ENCODE measurements around the gene F2RL1.
"Not testable (repeated sequence)": the region's sequence is repeated elsewhere in the genome, so short reads cannot be mapped to it uniquely, and the experiment has no call there.

Gene F2RL1

DNA sequence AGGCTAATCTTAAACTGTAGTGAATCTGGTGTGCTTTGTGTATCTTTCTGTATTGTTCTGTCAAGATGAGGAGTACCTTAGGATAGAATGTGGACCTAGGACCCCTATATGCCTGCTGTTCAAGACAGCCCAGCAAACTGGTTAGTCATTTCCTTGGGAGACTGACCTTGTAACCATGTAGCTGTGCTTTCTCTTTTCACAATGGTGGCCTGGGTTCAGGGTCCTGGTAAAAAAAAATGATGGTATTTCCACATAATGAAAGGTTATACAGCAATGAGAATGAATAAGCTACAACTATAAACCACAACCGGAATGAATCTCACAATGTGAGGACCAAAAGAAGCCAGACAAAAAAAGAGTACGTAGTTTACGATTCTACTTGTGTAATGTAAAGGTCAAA is 36.4 kb upstream of the F2RL1 start:
- peak; percentile 88 for DNase-seq (ENCODE audit: low read depth)
- H3K4me3 ChIP-seq (ENCODE audit: low read depth, low read length) = no peak overlapping the region
- no peak for TF ChIP-seq CTCF (conservative IDR thresholded peaks at IDR 0.05; ENCODE audit: low read depth, low read length)

DNA sequence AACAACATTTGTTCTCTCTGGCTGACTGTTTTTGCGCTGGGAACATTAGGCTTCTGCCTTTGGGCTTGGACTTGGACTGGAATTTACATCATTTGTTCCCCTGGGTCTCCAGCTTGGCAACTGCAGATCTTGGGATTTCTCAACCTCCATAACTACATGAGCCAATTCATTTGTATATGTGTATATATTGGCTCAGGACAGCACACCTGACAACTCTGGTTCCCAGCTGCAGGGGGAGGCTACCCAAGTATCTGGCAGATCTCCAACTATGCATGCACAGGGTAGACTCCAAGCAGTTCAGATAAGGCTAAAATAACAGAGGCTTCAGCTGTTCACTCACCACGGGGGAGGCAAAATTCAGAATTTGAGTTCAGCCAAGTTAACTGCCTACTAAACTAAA is 31.6 kb upstream of the F2RL1 start:
- TF ChIP-seq CTCF (conservative IDR thresholded peaks at IDR 0.05; ENCODE audit: low read depth, low read length) = no peak
- peak; percentile 100 for DNase-seq (ENCODE audit: low read depth)
- no peak overlapping the region for H3K4me3 ChIP-seq (ENCODE audit: low read depth, low read length)

DNA sequence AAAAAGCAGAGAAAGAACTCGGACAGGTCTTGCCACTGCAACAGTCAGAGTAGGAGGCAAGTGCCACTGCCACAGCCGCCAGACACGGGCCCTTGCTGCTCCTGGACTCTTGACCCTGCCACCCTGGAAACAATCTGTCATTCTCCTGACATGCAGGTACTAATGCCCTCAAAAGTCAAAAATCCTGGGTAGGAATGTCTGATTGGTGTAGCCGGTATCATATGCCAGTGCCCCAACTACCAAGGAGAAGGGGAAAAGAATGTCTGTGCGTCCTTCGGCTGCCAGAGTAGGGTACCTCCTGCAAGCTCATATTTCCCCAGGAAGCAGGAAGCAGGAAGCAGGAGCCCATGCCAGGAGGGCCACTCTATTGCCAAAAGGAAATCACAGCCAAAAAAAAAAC is 30.5 kb upstream of the F2RL1 start:
- DNase-seq (ENCODE audit: low read depth) = no peak
- no peak for TF ChIP-seq CTCF (conservative IDR thresholded peaks at IDR 0.05; ENCODE audit: low read depth, low read length)

DNA sequence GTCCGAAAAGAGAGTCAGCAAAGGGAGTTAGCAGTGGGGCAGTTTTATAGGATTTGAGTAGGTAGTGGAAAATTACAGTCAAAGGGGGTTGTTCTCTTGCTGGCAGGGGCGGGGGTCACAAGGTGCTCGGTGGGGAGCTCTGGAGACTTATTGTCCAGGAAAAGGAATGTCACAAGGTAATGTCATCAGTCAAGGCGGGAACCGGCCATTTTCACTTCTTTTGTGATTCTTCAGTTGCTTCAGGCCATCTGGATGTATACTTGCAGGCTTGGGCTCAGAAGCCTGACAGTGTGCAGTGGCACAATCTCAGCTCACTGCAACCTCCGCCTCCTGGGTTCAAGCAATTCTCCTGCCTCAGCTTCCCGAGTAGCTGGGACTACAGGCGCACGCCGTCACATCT is 29.6 kb upstream of the F2RL1 start:
- not testable (repeated sequence) for DNase-seq (ENCODE audit: low read depth); H3K4me3 ChIP-seq (ENCODE audit: low read depth, low read length)

More for the DNA sequence above, 30.5 kb upstream of the F2RL1 start:
- H3K4me3 ChIP-seq (ENCODE audit: low read depth, low read length) = no peak overlapping the region

DNA sequence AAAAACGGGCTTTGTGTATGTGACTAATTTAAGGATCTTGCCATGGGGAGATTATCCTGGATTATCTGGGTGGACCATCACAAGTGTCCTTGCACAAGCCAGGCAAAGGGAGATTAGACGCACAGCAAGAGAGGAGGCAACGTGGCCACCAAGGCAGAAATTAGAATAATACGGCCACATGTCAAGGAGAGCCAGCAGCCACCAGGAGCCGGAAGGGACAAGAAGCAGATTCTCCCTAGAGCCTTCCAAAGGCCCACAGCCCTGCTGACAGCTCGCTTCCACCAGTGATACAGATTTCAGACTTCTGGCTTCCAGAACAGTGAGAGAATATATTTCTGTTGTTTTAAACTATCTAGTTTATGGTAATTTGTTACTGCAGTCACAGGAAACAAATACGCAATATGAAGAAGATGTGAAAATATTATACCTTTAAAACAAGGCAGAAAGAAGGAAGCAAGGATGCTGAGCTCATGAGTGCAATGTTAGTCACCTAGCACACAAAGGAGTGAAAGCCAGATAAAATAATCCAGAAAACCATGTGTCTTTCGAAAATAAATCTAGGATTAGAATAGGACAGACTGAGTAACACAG is 28.7 kb upstream of the F2RL1 start:
- DNase-seq (ENCODE audit: low read depth) = peak; percentile 50
- TF ChIP-seq CTCF (conservative IDR thresholded peaks at IDR 0.05; ENCODE audit: low read depth, low read length) = no peak
- H3K4me3 ChIP-seq (ENCODE audit: low read depth, low read length) = no peak overlapping the region

- peak; percentile 98 for DNase-seq (ENCODE audit: low read depth)
- no peak for TF ChIP-seq CTCF (conservative IDR thresholded peaks at IDR 0.05; ENCODE audit: low read depth, low read length)
- no peak overlapping the region for H3K4me3 ChIP-seq (ENCODE audit: low read depth, low read length)
Observed at GRCh38 chr5:76790632-76791290, 28.1 kb upstream of the F2RL1 start.

GRCh38 chr5:76791461-76791860 is 27.4 kb upstream of the F2RL1 start:
- TF ChIP-seq CTCF (conservative IDR thresholded peaks at IDR 0.05; ENCODE audit: low read depth, low read length) = no peak
- no peak overlapping the region for H3K4me3 ChIP-seq (ENCODE audit: low read depth, low read length)
- peak; percentile 58 for DNase-seq (ENCODE audit: low read depth)

Measured in choroid plexus epithelial cell (primary cell).